Loucy (cell line): ENCODE data around the gene VPS13D.

Source experiments
- H2AFZ ChIP-seq: fragments of 200-600 bp; sonication (generic); 2 replicates; pipeline ENCODE4 v1.6.0; 2016; ENCODE audit warnings: antibody characterized with exemption, mild to moderate bottlenecking, low read length, moderate library complexity
- H3F3A ChIP-seq: fragments of 200-600 bp; 2 replicates; pipeline ENCODE4 v1.6.0; 2016; ENCODE audit warnings: antibody characterized with exemption, low read depth, mild to moderate bottlenecking
- H3K27me3 ChIP-seq: fragments of 200-600 bp; sonication (generic); 2 replicates; pipeline ENCODE4 v1.6.1; 2014; ENCODE audit warnings: low read length, mild to moderate bottlenecking; ENCODE audit not compliant: insufficient read depth, poor library complexity, severe bottlenecking
- H3K36me3 ChIP-seq: fragments of 200-600 bp; sonication (generic); 2 replicates; pipeline ENCODE4 v1.6.1; 2016; ENCODE audit warnings: low read length; ENCODE audit not compliant: insufficient read depth
- H3K4me1 ChIP-seq: fragments of 200-600 bp; sonication (generic); 2 replicates; pipeline ENCODE4 v1.5.1; 2014; ENCODE audit warnings: low read length, mild to moderate bottlenecking; ENCODE audit not compliant: insufficient read depth, poor library complexity, severe bottlenecking
- H3K4me2 ChIP-seq: fragments of 200-600 bp; sonication (generic); 2 replicates; pipeline ENCODE4 v1.6.0; 2014; ENCODE audit warnings: antibody characterized with exemption, low read length, low read depth, mild to moderate bottlenecking; ENCODE audit not compliant: poor library complexity, severe bottlenecking
- H3K4me3 ChIP-seq: fragments of 200-600 bp; sonication (generic); 2 replicates; pipeline ENCODE4 v1.5.1; 2014; ENCODE audit warnings: low read length, mild to moderate bottlenecking, mixed read lengths; ENCODE audit not compliant: poor library complexity, severe bottlenecking
- H3K79me2 ChIP-seq: fragments of 200-600 bp; sonication (generic); 2 replicates; pipeline ENCODE4 v1.6.1; 2014; ENCODE audit warnings: low read length; ENCODE audit not compliant: insufficient read depth
- H3K9ac ChIP-seq: fragments of 200-600 bp; sonication (generic); 2 replicates; pipeline ENCODE4 v1.6.0; 2014; ENCODE audit warnings: mild to moderate bottlenecking, low read depth, low read length, moderate library complexity; ENCODE audit not compliant: poor library complexity, severe bottlenecking
- H3K9me2 ChIP-seq: fragments of 200-600 bp; sonication (generic); replicated peaks from 2 replicates; pipeline ENCODE4 v1.6.1; 2016; ENCODE audit warnings: low read depth, low read length, mixed read lengths
- H3K9me3 ChIP-seq: fragments of 200-600 bp; sonication (generic); 2 replicates; pipeline ENCODE4 v1.6.1; 2014; ENCODE audit warnings: mild to moderate bottlenecking, antibody characterized with exemption, low read length, low read depth; ENCODE audit not compliant: insufficient read depth
- H4K20me1 ChIP-seq: fragments of 200-600 bp; sonication (generic); 2 replicates; pipeline ENCODE4 v1.6.0; 2014; ENCODE audit warnings: antibody characterized with exemption, low read length, mild to moderate bottlenecking; ENCODE audit not compliant: insufficient read depth, poor library complexity, severe bottlenecking
- EZH2phosphoT487 ChIP-seq: fragments of 200-600 bp; IDR thresholded peaks from 2 replicates; pipeline ENCODE4 v1.6.1; 2018; ENCODE audit warnings: antibody characterized with exemption, mild to moderate bottlenecking, moderate library complexity, borderline replicate concordance
- TF ChIP-seq, protein P1 (sequence below): fragments of 200-600 bp; sonication (generic); conservative IDR thresholded peaks from 2 replicates; pipeline ENCODE4 v1.5.1; 2014; ENCODE audit warnings: mild to moderate bottlenecking, antibody characterized with exemption, low read length

Gene VPS13D

DNA sequence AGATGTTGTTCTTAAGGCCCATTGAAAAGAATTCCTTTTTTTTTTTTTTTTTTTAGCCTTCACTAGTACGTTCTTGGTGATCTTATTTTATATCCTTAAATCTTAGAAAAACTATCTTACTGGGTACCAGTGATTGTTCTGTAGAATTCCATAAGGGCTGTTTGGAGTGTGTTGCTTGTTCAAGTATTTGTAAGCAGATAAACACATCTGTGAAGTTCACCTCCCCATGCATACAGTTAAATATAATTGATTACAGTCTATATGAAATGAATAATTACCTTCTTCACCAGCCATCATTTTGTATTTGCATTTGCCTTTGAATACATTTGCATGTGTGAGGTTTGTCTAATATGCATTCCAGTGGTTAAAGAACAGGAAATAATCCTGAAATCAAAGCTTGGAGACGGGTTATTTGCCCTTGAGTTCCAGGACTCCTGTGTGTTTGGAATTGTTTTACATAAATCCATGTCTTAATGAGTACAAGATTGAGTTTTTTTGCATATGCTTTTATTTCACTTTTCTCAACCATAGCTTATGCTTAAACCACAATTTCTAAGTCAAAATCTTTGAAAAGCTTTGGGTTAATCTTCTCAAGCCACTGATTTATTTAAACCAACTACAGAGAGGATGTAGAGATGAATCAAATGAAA is 73.1 kb downstream of the VPS13D start:
- Histone ChIP-seq H4K20me1 (no peaks in the 10 kb centered on the region), H2AFZ (no peak overlapping the region), H3K79me2 (no peaks in the 10 kb centered on the region), H3K4me2 (no peak overlapping the region), H3K9ac (no peak overlapping the region), H3K4me3 (no peak overlapping the region), H3K4me1 (peaks cover 7% of the 10 kb centered on the region), H3K9me3 (peaks cover 5% of the 10 kb centered on the region; the same call in 1 of the 2 replicates), H3K27me3 (no peaks in the 10 kb centered on the region), H3K36me3 (peaks cover 26% of the 10 kb centered on the region), H3F3A (no peaks in the 10 kb centered on the region), H3K9me2 (no peaks in the 10 kb centered on the region)
- no peak for TF ChIP-seq EZH2phosphoT487
- TF ChIP-seq, protein P1, sequence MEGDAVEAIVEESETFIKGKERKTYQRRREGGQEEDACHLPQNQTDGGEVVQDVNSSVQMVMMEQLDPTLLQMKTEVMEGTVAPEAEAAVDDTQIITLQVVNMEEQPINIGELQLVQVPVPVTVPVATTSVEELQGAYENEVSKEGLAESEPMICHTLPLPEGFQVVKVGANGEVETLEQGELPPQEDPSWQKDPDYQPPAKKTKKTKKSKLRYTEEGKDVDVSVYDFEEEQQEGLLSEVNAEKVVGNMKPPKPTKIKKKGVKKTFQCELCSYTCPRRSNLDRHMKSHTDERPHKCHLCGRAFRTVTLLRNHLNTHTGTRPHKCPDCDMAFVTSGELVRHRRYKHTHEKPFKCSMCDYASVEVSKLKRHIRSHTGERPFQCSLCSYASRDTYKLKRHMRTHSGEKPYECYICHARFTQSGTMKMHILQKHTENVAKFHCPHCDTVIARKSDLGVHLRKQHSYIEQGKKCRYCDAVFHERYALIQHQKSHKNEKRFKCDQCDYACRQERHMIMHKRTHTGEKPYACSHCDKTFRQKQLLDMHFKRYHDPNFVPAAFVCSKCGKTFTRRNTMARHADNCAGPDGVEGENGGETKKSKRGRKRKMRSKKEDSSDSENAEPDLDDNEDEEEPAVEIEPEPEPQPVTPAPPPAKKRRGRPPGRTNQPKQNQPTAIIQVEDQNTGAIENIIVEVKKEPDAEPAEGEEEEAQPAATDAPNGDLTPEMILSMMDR: no peak

DNA sequence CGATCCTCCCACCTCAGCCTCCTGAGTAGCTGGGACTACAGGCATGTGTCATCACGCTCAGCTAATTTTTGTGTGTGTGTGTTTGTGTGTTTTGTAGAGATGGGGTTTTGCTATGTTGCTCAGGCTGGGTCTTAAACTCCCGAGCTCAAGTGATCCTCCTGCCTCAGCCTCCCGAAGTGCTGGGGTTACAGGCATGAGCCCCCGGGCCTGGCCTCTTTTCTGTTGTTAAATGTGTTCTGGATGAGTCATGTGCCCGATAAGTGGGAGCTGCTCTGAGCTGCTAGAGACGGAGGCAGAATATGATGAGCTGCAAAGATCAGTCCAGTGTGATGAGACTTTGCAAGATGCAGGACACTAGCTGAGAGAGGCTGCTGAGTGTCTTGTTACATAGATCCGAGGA is 75.5 kb downstream of the VPS13D start:
- Histone ChIP-seq H3K36me3 (peaks cover 43% of the 10 kb centered on the region), H3K79me2 (no peaks in the 10 kb centered on the region), H2AFZ (no peak overlapping the region), H3K9ac (no peak overlapping the region), H4K20me1 (no peaks in the 10 kb centered on the region), H3K9me3 (peaks cover 5% of the 10 kb centered on the region; the same call in 1 of the 2 replicates), H3K27me3 (no peaks in the 10 kb centered on the region), H3K9me2 (no peaks in the 10 kb centered on the region), H3K4me1 (peaks cover 7% of the 10 kb centered on the region), H3K4me2 (no peak overlapping the region), H3K4me3 (no peak overlapping the region), H3F3A (no peaks in the 10 kb centered on the region)
- TF ChIP-seq, protein P1: no peak
- TF ChIP-seq EZH2phosphoT487: no peak

DNA sequence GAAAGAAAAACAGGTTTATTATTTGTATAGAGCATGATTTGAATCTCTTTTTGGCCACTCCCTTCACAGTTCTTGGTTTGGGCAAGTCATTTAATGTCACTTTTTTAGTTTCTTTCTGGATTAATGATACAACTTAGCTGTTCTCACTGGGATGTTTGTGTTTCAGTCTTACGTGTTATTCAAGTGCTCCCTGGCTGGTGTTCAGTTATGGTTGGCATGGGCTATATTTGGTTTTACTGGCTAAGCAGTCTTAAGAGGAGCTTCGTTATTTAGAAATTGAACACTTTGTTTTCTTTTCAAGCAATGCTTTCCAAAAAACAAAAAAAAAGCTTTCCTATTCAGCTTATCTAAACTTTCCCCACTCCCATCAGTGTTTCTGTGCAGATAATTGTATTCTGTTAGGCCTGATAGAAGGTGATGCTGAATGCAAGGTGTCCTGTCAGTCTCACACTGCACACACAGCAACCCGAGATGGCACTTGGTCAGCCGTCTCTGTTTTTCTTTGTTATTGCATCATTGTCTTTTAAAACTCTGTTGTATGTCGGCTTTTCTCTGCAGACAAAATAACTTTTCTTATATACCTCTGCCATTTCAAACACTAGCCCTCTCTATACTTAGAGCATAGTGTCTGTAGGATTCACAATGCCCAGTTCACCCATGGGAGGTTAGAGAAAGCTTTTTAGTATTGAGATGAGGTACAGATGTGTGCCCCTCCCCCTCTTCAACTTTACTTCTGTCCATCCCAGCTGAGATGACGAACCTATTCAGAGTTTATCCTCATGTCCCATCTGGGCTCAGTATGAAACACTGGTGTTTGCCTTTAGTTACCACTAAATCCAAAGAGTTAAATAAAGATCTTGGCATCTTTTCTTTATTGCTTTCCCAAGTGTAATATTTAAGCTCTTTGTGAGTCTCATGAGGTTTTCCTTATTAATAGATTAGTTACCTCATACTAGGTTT is 80.2 kb downstream of the VPS13D start:
- TF ChIP-seq EZH2phosphoT487: no peak
- TF ChIP-seq, protein P1: no peak
- Histone ChIP-seq H3K27me3 (no peaks in the 10 kb centered on the region), H3K9ac (no peak overlapping the region), H3K9me2 (no peaks in the 10 kb centered on the region), H3K79me2 (no peaks in the 10 kb centered on the region), H4K20me1 (no peaks in the 10 kb centered on the region), H2AFZ (no peak overlapping the region), H3K36me3 (peaks cover 63% of the 10 kb centered on the region), H3K4me3 (no peak overlapping the region), H3F3A (no peaks in the 10 kb centered on the region), H3K9me3 (peaks cover 5% of the 10 kb centered on the region; the same call in 1 of the 2 replicates), H3K4me1 (no peaks in the 10 kb centered on the region), H3K4me2 (no peak overlapping the region)
